ENCODE measurements around the gene RBP4.

Gene RBP4

DNA sequence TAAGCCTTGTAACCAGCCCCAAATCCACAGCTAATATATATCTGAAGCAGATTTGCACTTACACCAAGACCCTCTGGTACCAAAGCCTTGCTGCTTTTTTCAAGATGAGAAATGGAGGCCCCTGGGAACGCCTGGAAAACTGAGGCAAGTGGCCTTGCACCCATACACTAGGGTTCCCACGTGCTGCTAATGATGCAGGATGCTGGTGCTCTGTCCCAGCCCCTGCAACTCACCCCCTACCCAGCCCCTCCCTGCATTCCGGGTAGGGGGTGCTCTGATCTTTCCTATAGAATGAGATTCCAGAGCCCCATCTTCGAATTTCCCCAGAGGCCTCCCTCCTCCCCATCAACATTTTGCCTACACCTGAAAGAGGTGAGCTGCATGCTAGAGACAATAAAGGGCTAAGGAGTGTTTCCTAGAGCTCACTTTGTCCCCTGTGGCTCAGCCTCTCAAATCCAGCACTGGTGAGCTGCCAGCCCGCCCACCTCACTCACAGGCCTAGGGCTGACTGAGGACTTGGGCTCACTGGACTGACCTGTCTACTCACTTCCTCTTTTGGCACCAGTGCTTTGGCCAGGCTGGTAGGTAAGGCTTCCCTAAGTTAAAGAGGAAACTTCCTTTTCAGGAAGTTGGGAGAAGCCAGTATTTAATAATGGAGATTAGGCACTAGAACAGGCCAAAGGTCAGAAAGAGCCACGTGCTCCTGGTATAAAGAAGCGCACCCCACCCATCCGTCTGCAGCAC lies 9.8 kb downstream of the RBP4 start:
- H3K27me3 ChIP-seq = no peaks in the 10 kb centered on the region
- no peaks in the 10 kb centered on the region for H3K36me3 ChIP-seq
- no peak overlapping the region for H3K27ac ChIP-seq
- no peaks in the 10 kb centered on the region for H3K9me3 ChIP-seq
- TF ChIP-seq, protein P1, sequence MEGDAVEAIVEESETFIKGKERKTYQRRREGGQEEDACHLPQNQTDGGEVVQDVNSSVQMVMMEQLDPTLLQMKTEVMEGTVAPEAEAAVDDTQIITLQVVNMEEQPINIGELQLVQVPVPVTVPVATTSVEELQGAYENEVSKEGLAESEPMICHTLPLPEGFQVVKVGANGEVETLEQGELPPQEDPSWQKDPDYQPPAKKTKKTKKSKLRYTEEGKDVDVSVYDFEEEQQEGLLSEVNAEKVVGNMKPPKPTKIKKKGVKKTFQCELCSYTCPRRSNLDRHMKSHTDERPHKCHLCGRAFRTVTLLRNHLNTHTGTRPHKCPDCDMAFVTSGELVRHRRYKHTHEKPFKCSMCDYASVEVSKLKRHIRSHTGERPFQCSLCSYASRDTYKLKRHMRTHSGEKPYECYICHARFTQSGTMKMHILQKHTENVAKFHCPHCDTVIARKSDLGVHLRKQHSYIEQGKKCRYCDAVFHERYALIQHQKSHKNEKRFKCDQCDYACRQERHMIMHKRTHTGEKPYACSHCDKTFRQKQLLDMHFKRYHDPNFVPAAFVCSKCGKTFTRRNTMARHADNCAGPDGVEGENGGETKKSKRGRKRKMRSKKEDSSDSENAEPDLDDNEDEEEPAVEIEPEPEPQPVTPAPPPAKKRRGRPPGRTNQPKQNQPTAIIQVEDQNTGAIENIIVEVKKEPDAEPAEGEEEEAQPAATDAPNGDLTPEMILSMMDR (IDR thresholded peaks at IDR 0.05) = no peak
- no peaks in the 10 kb centered on the region for H3K4me1 ChIP-seq (ENCODE audit: control insufficient read depth in 1 of 2, insufficient read depth in 1 of 2, low read depth in 1 of 2, low read length in 1 of 2)
- H3K4me3 ChIP-seq (ENCODE audit: low read depth in 1 of 2, low read length in 1 of 2) = no peak overlapping the region

DNA sequence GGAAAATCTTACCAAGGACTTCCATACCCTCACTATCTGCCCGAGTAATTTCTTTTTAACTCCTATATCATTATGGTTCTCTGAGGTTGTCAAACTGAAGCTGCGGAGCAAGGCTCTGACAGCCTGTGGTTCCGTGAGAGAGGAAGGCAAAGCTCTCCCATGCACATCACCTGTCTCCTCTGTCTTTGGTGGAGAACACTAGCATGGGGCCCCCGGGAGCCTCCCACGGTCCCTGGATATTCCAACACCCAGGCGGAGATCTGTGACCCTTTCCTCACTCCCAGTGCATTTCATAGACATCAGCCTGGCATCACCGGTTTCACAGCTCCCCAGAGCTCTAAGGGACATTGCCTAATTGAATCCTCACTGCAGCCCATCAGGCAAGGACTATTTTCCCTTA lies 10.4 kb downstream of the RBP4 start:
- H3K27me3 ChIP-seq = no peaks in the 10 kb centered on the region
- H3K36me3 ChIP-seq = no peaks in the 10 kb centered on the region
- TF ChIP-seq, protein P1 (IDR thresholded peaks at IDR 0.05) = no peak
- H3K27ac ChIP-seq = no peak overlapping the region
- H3K4me3 ChIP-seq (ENCODE audit: low read depth in 1 of 2, low read length in 1 of 2) = no peak overlapping the region
- H3K4me1 ChIP-seq (ENCODE audit: control insufficient read depth in 1 of 2, insufficient read depth in 1 of 2, low read depth in 1 of 2, low read length in 1 of 2) = no peaks in the 10 kb centered on the region
- H3K9me3 ChIP-seq = no peaks in the 10 kb centered on the region

- TF ChIP-seq, protein P1 (IDR thresholded peaks at IDR 0.05) = no peak
- H3K4me3 ChIP-seq (ENCODE audit: low read depth in 1 of 2, low read length in 1 of 2) = no peak overlapping the region
- no peaks in the 10 kb centered on the region for H3K9me3 ChIP-seq
- no peak overlapping the region for H3K27ac ChIP-seq
- H3K4me1 ChIP-seq (ENCODE audit: control insufficient read depth in 1 of 2, insufficient read depth in 1 of 2, low read depth in 1 of 2, low read length in 1 of 2) = no peaks in the 10 kb centered on the region
- no peaks in the 10 kb centered on the region for H3K36me3 ChIP-seq
- H3K27me3 ChIP-seq = no peaks in the 10 kb centered on the region
Measured at GRCh38 chr10:93589648-93590562, 11.1 kb downstream of the RBP4 start.

GRCh38 chr10:93584445-93584844 lies 16.6 kb downstream of the RBP4 start:
- no peaks in the 10 kb centered on the region for H3K36me3 ChIP-seq
- H3K27me3 ChIP-seq = no peaks in the 10 kb centered on the region
- H3K4me1 ChIP-seq (ENCODE audit: control insufficient read depth in 1 of 2, insufficient read depth in 1 of 2, low read depth in 1 of 2, low read length in 1 of 2) = no peaks in the 10 kb centered on the region
- H3K4me3 ChIP-seq (ENCODE audit: low read depth in 1 of 2, low read length in 1 of 2) = no peak overlapping the region
- no peaks in the 10 kb centered on the region for H3K9me3 ChIP-seq
- TF ChIP-seq, protein P1 (IDR thresholded peaks at IDR 0.05) = no peak
- H3K27ac ChIP-seq = no peak overlapping the region

DNA sequence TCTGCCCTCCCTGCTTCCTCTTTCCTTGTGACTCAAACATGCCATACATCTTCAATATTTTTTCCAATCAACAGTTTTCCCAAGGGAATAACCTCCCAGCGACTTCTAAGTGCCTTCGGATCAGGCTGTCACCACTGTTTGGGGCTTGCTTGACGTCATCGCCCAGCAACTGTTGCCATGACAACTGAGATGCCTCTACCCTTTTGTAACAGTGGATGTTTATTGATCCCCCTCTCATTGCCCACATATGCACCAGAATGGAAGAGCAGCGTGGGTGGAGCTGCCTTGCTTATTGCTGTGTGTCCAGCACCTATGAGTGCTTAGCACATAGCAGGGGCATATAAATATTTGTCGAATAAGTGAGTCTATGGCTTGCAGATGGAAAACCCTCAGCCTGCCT lies 20.2 kb downstream of the RBP4 start:
- no peak overlapping the region for H3K27ac ChIP-seq
- H3K9me3 ChIP-seq = no peaks in the 10 kb centered on the region
- no peaks in the 10 kb centered on the region for H3K36me3 ChIP-seq
- TF ChIP-seq, protein P1 (IDR thresholded peaks at IDR 0.05) = no peak
- no peak overlapping the region for H3K4me3 ChIP-seq (ENCODE audit: low read depth in 1 of 2, low read length in 1 of 2)
- no peaks in the 10 kb centered on the region for H3K4me1 ChIP-seq (ENCODE audit: control insufficient read depth in 1 of 2, insufficient read depth in 1 of 2, low read depth in 1 of 2, low read length in 1 of 2)
- no peaks in the 10 kb centered on the region for H3K27me3 ChIP-seq
